GM12875 (cell line): ENCODE results near the gene LOXL1.

Experiments
- H3K4me3 ChIP-seq: one replicate; pipeline ENCODE4 v1.5.1; 2011; ENCODE audit warnings: low read depth, low read length, control low read depth
- TF ChIP-seq, protein P1 (sequence below): IDR thresholded peaks from 2 replicates; pipeline ENCODE4 v1.5.1; 2011; ENCODE audit warnings: low read depth, mild to moderate bottlenecking, control low read depth, inconsistent platforms, low read length, moderate library complexity, borderline replicate concordance; ENCODE audit not compliant: insufficient read depth

LOXL1 gene

GRCh38 chr15:73923488-73924164, 2.6 kb upstream of the LOXL1 start:
- TF ChIP-seq, protein P1, sequence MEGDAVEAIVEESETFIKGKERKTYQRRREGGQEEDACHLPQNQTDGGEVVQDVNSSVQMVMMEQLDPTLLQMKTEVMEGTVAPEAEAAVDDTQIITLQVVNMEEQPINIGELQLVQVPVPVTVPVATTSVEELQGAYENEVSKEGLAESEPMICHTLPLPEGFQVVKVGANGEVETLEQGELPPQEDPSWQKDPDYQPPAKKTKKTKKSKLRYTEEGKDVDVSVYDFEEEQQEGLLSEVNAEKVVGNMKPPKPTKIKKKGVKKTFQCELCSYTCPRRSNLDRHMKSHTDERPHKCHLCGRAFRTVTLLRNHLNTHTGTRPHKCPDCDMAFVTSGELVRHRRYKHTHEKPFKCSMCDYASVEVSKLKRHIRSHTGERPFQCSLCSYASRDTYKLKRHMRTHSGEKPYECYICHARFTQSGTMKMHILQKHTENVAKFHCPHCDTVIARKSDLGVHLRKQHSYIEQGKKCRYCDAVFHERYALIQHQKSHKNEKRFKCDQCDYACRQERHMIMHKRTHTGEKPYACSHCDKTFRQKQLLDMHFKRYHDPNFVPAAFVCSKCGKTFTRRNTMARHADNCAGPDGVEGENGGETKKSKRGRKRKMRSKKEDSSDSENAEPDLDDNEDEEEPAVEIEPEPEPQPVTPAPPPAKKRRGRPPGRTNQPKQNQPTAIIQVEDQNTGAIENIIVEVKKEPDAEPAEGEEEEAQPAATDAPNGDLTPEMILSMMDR = no peak
- H3K4me3 ChIP-seq = no peak overlapping the region

GRCh38 chr15:73924171-73924921, 1.9 kb upstream of the LOXL1 start:
- H3K4me3 ChIP-seq = no peak overlapping the region
- TF ChIP-seq, protein P1 = no peak

DNA sequence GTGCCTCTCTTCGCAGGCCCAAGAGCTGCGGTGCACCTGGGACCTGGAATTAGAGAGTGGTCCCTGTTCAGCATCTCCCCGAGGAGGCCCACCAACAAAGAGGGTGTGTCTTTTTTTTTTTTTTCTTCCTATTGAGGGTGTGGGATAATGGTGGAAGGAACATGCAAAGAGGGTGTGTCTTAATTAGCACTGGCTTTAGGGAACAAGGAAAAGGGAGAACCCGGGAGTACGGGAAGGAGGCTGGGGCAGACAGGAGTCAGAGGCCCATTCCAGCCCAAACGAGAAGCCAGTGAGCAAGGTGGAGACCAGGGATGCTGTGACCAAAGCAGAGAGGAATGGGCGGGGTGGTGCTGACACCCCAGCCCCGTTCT, 429 bp upstream of the LOXL1 start:
- TF ChIP-seq, protein P1 = no peak

GRCh38 chr15:73927003-73927475, 777 bp downstream of the LOXL1 start:
- TF ChIP-seq, protein P1 = no peak
- H3K4me3 ChIP-seq = no peak overlapping the region

More for the DNA sequence above, 429 bp upstream of the LOXL1 start:
- H3K4me3 ChIP-seq = no peak overlapping the region

GRCh38 chr15:73927476-73928240, 1.4 kb downstream of the LOXL1 start:
- TF ChIP-seq, protein P1 = peak; percentile 48
- peak overlapping the region; percentile 3 for H3K4me3 ChIP-seq

DNA sequence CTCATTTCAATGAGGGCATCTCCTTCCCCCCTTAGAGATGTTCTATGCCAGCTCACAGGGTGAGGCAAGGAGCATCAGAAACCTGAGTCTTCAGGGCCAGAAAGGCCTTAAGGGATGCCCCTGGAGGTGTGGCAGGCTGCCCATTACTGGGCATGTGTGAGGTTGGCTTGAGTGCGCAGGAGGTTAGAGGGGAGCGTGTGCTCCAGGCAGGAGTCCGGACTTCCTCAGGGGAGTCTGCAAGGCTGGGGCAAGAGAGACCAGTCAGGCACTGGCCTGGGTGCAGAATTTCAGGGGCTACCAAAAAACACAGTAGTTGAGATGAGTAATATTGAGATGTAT, 1.9 kb downstream of the LOXL1 start:
- TF ChIP-seq, protein P1 = no peak

More for the DNA sequence above, 1.9 kb downstream of the LOXL1 start:
- no peak overlapping the region for H3K4me3 ChIP-seq
